GM18517 (cell line): Measurements from ENCODE around the gene DSCAM.

ENCODE experiments used
- ATAC-seq: cut with Tn5 transposase; IDR thresholded peaks from one replicate; pipeline ENCODE4 v1.9.1; 2021; ENCODE audit warnings: mild to moderate bottlenecking, moderate library complexity; ENCODE audit not compliant: unreplicated experiment

Gene DSCAM

DNA sequence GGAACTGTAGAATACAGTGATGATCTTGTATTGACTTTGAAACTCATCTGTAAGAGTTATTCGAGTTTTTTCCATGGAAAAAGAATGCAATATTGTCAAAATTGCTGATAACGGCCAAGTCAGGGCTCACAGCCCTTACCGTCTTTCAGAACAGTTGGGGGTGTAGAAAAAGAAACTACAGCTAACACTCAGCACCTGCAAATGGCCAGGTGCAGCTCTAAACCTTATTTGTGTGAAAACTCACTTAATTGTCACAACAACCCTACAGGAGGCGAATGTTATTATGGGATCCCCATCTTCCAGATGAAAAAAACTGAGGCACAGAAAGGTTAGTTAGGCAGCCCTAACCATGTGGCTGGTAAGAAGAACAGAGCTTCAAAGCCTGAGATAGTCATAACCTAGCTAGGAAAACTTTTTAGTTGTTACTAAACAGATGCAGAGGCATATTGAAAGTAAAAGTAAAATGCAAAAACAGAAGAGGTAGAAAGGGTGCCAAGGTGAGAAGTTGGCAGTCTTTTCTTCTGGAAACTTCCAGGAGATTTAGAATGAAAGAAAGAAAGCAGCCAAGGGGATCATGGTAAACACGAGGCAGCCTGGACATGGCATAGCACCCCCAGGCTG, 76.4 kb downstream of the DSCAM start:
- ATAC-seq: no peak

GRCh38 chr21:40769231-40769630, 77.7 kb downstream of the DSCAM start:
- ATAC-seq: no peak

GRCh38 chr21:40768056-40768455, 78.9 kb downstream of the DSCAM start:
- no peak for ATAC-seq

- ATAC-seq: no peak
Observed at GRCh38 chr21:40766381-40766780, 80.6 kb downstream of the DSCAM start.

- no peak for ATAC-seq
Observed at GRCh38 chr21:40765811-40766210, 81.1 kb downstream of the DSCAM start.

GRCh38 chr21:40760821-40761220, 86.1 kb downstream of the DSCAM start:
- ATAC-seq: no peak

DNA sequence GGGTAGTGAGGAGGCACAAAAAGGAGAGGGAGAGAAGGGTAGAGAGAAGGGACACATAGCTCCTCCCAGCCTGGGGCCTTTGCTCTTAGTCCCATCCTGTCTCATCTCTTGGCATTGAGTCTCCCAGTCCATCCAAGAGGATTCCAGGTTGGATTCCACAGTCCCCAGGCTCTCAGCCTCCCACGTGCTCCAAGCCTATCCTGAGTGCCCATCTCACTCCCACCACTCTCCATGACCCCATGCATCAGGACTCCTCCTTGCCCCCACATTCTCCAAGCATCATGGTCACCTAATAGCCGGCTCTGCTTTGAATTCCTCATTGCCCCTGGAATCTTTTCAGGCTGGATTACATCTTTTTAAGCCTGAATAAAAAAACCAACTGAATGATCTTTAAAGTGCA, 87.9 kb downstream of the DSCAM start:
- ATAC-seq: no peak

DNA sequence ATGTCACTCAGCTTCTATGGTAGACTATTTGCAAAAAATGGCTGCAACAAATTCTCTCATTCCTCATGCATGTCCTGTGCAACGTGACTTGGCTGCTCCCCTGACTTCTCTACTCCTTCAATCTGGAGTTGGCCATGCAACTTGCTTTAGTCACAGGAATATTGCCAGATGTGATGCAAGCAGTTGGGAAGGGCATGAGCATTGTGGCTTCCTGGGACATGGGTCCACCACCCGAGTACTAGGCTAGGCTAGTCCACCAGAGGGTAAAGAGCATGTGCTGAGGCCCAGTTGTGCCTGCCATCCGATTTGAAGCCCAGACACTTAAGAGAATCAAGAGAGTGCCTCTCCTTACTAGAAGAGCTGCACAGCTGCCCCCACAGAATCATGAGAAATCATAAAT, 89.6 kb downstream of the DSCAM start:
- no peak for ATAC-seq

DNA sequence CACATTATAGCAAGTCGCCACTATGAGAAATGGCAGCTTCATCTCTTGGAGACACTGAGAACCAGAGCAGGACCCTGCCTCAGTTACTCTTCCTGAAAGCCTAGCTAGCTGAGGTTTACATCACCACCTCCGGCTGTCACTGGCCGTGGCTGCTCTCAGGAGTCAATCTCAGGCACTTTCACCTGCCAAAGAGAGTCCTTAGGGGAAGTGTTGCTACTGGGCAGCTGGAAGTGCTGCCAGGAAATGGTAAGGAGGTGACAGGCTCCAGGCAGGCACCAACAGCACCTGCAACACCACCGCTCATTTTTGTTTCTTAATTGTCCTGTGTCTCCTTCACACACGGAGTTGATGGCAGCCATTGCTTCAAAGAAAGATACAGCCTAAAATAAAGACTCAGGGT, 92.5 kb downstream of the DSCAM start:
- ATAC-seq: no peak

DNA sequence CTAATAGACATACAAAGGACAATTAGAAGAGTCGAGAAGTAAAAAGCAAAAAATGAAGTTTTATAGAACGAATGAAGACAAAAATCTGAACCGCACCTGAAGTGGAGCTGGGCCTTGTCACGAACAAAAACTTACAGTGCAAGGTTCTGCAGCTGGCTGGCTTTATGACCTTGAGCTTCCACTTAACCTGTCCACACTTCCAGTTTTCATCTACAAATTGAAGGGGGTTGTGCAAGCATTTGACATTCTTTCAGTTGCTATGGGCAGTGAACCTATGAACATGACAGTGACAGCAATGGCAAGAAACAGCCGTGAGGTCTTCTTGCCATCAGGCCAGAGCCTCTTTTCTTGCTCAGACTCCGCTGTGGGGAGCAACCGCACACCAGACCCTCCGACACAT, 93.2 kb downstream of the DSCAM start:
- ATAC-seq: no peak

- ATAC-seq: no peak
Observed at GRCh38 chr21:40752125-40752524, 94.8 kb downstream of the DSCAM start.

DNA sequence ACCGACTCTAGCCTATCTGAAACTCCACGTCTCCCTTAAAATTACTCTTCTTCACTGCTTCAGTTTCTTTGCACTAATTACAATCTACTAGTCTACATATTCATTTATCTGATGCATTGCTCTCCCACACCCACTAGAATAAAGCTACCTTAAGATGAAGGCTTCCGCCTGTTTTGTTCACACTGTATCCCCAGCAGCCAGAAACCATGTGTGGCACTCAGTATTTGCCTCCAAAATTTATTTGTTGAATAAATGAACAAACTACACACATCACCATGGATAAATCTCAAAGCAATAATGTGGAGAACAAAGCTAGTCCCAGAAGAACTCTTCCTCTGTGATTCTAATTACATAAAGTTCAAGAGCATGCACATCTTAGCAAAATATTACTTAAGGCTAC, 95.7 kb downstream of the DSCAM start:
- no peak for ATAC-seq

DNA sequence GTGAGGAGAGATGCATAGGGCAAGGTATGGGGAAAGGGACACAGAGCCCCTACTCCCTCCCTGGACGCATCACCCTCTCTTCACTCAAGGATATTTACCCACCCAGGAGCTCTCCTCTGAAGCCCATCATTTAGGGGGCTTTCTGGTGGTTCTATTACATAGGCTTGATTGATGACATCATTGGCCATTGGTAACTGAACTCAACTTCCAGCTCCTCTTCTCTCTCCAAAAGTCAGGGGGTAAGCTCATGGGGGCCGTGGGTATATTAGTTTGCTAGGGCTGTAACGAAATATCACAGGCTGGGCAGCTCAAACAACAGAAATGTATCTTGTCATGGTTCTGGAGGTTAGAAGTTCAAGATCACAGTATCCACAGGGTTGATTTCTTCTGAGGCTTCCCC, 110.8 kb downstream of the DSCAM start:
- no peak for ATAC-seq

GRCh38 chr21:40733024-40733397, 113.9 kb downstream of the DSCAM start:
- no peak for ATAC-seq

DNA sequence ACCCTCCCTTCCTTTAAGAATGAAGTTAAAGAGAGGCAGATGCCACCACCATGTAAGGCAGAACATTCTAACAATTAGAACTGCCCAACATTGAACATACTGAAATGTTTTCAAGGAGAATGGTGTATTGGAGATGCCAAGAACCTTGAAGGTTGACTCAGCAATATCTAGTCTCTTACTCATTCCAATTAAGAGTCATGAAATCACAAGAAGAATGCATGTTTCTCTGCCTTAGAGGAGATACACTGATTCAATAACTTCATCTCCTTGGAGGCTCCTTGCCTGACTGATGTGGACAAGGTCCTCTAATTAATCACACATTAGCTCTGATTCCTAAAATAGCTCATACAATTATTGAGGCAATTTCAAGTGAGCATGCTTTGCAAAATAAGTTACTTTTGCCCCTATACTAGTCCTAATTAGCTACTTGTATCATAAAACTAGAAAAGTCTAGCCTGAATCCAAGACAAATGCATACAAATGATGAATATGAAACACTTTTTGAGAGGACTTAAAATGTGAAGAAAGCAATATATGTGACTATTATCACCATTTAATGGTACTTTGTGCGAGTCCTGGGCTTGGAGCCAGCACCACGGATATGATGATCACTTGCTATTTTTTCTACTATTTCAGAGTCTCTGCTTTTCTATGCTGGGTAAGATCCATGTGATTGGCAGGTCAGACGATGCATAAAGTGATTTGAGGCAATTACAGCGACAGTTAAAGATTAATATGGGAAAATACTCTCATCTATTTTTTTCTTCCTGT, 114.5 kb downstream of the DSCAM start:
- no peak for ATAC-seq

DNA sequence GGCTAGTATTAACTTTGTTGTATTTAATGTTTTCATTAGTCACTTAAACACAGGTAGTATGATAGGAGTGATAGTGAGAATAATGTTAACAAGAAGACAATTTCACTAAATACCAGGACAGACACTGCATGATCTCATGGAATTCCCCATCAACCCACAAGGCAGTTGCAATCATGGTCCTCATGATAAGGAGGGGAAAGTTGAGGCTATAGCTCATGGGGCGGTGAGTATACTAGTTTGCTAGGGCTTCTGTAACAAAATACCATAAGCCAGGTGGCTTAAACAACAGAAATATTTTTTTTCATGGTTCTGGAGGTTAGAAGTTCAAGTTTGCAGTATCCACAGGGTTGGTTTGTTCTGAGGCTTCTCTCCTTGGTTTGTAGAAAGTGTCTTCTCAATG, 115.8 kb downstream of the DSCAM start:
- ATAC-seq: no peak

GRCh38 chr21:40730426-40730800, 116.5 kb downstream of the DSCAM start:
- no peak for ATAC-seq

GRCh38 chr21:40729761-40730425, 117.1 kb downstream of the DSCAM start:
- no peak for ATAC-seq

DNA sequence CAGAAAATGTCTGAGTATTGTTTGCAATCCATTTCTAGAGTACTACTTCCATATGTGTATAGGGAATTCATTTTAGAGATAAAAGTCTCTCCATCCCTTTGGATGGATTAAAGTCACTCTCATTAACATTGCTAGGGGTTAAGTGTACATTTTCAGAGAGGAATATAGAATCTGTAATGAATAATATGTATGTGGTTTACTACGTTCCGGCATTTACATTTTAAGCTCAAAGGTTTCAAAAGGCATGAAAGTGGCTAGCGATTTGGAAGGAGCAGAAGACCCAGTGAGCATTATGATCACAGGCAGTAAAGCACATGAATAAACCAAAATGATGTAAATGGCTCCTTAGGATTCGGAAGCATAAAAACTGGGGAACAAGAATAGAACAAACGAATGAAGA, 123.0 kb downstream of the DSCAM start:
- ATAC-seq: no peak

DNA sequence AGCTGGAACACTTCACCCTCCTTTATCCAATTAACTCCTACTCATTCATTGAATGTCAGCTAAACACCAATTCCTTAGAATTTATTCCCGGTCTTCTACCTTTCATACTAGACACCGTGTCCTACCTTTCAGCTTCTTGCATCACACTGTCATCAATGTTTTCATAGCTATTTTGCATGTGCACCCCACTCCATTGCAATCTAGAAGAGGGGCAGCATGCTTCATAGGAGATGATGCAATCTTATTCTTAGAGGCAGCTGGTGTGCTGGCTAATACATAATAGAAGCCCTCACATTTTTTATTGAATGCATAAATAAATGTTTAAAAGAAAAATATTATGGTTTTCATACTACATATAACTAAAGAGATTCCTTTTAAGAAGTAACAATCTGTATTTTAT, 123.6 kb downstream of the DSCAM start:
- ATAC-seq: no peak

DNA sequence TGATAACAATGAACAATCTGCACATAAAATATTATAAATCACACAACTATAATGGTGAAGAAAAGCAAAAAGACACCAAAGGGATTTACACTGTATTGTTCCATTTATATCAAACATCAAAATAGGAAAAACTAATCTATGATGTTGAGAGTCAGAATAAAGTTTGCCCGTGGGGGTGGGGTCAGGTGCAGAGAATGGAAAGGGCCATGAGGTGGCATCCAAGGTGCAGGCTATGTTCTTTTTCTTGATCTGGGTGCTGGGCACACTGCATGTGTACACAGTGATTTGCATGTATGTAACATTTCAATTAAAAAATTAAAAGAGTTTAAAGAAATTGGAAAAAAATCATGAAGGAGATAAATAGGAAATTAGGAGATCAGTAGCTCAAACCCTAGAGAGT, 127.3 kb downstream of the DSCAM start:
- ATAC-seq: no peak

DNA sequence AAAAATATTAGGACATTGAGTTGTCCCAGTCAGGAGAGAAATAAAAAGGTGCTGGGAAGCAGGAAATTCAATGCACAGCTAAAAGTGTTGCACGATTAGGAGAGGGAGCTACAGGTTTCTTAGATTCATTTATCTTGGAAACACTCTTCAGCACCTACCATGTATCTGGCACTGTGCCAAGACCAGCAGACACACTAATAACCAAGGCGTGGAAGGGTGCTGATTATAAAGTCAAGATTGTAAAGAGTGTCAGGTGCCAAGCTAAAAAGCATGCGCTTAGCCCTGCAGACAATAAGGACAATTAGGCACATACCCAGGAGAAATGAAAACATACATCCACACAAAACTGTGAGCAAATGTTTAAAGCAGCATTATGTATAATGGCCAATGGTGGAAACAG, 129.9 kb downstream of the DSCAM start:
- ATAC-seq: no peak
